BLaER1 (cell line): ENCODE data around the gene ANKK1.
A peak's percentile ranks its signal among the peaks of the same experiment; 100 is the strongest.

Source experiments
- H3K27ac ChIP-seq: shearing (Covaris generic); formaldehyde crosslinking; 2 replicates; pipeline ENCODE4 v1.8.1; 2022
- H3K27me3 ChIP-seq: shearing (Covaris generic); formaldehyde crosslinking; 2 replicates; pipeline ENCODE4 v1.8.1; 2022
- H3K36me3 ChIP-seq: shearing (Covaris generic); formaldehyde crosslinking; 2 replicates; pipeline ENCODE4 v1.8.1; 2022
- H3K4me1 ChIP-seq: shearing (Covaris generic); formaldehyde crosslinking; 2 replicates; pipeline ENCODE4 v1.8.1; 2022
- H3K4me2 ChIP-seq: shearing (Covaris generic); formaldehyde crosslinking; 2 replicates; pipeline ENCODE4 v1.8.1; 2022
- H3K4me3 ChIP-seq: shearing (Covaris generic); formaldehyde crosslinking; 2 replicates; pipeline ENCODE4 v1.8.1; 2022
- H3K9ac ChIP-seq: shearing (Covaris generic); formaldehyde crosslinking; 2 replicates; pipeline ENCODE4 v1.8.1; 2022
- H3K9me3 ChIP-seq: shearing (Covaris generic); formaldehyde crosslinking; 2 replicates; pipeline ENCODE4 v1.8.1; 2022
- H4K20me1 ChIP-seq: shearing (Covaris generic); formaldehyde crosslinking; 2 replicates; pipeline ENCODE4 v1.8.1; 2022
- Cebpa-rat ChIP-seq: shearing (Covaris generic); IDR thresholded peaks from 2 replicates; pipeline ENCODE4 v1.8.1; 2022

The ANKK1 gene

DNA sequence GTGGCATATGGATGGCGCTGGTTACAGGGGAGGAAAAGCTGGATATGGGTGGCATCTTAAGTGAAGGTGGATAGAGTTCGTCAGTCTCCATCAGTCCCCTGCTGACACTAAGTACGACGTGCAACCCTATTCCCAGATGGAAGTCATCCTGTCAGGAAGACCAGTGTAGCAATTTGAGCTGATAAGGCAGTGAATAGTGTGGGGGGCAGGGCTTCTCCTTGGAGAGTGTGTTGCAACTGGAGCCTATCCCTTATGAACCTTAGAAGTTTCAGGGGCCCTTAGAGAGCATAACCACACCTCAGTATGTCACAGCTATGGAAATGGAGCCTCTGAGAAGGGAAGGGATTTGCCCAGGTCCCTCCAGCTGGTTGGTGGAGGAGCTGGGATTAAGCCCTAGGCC, 36.1 kb upstream of the ANKK1 start:
- no peak for TF ChIP-seq Cebpa-rat
- H3K9ac ChIP-seq = no peak overlapping the region
- H4K20me1 ChIP-seq = no peaks in the 10 kb centered on the region
- no peak overlapping the region for H3K4me3 ChIP-seq
- no peak overlapping the region for H3K4me2 ChIP-seq
- H3K36me3 ChIP-seq = no peaks in the 10 kb centered on the region
- no peaks in the 10 kb centered on the region for H3K4me1 ChIP-seq
- H3K27ac ChIP-seq = no peak overlapping the region
- no peaks in the 10 kb centered on the region for H3K27me3 ChIP-seq
- H3K9me3 ChIP-seq = peaks cover 8% of the 10 kb centered on the region

DNA sequence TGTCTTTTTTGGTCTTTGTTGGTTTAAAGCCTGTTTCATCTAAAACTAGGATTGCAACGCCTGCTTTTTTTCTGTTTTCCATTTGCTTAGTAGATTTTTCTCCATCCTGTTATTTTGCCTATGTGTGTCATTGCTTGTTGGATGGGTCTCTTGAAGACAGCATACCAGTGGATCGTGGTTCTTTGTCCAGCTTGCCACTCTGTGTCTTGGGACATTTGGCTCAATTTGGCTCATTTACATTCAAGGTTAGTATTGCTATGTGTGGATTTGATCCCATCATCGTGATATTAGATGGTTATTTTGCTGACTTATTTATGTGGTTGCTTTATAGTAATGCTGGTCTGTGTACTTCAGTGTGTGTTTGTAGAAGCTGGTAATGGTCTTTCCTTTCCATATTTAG, 31.4 kb upstream of the ANKK1 start:
- H3K9me3 ChIP-seq = peaks cover 30% of the 10 kb centered on the region
- no peak overlapping the region for H3K4me2 ChIP-seq
- H3K9ac ChIP-seq = no peak overlapping the region
- no peak overlapping the region for H3K27ac ChIP-seq
- no peaks in the 10 kb centered on the region for H3K4me1 ChIP-seq
- H3K27me3 ChIP-seq = no peaks in the 10 kb centered on the region
- no peak for TF ChIP-seq Cebpa-rat
- H3K4me3 ChIP-seq = no peak overlapping the region
- H4K20me1 ChIP-seq = no peaks in the 10 kb centered on the region
- no peaks in the 10 kb centered on the region for H3K36me3 ChIP-seq

DNA sequence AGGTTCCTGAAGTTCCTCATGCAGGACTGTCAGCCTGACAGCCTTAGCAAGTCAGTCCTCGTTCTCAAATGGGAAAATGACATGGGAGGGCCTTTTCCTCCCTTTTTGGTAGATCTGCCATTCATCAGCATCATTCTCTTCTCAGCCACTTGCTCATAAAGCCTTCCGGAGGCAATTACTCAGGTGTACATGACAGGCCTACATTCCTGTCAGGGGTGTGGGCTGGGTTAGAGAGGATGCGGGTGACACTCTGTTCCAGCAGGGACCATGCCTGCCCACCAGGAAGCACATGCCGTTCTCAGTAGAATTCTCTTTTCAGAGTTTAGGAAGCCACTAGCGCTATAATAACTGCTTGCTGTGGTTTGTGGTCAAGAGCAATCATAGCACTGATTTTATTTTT, 24.2 kb upstream of the ANKK1 start:
- H3K9me3 ChIP-seq = peaks cover 3% of the 10 kb centered on the region
- H3K4me3 ChIP-seq = no peak overlapping the region
- H3K4me2 ChIP-seq = peak overlapping the region; percentile 50
- peaks cover 21% of the 10 kb centered on the region for H3K4me1 ChIP-seq
- no peak overlapping the region for H3K9ac ChIP-seq
- H3K36me3 ChIP-seq = no peaks in the 10 kb centered on the region
- no peak overlapping the region for H3K27ac ChIP-seq
- TF ChIP-seq Cebpa-rat = no peak
- 0 out of 2 replicates have a peak, but pooled peaks cover 4% of the 10 kb centered on the region for H3K27me3 ChIP-seq
- no peaks in the 10 kb centered on the region for H4K20me1 ChIP-seq

DNA sequence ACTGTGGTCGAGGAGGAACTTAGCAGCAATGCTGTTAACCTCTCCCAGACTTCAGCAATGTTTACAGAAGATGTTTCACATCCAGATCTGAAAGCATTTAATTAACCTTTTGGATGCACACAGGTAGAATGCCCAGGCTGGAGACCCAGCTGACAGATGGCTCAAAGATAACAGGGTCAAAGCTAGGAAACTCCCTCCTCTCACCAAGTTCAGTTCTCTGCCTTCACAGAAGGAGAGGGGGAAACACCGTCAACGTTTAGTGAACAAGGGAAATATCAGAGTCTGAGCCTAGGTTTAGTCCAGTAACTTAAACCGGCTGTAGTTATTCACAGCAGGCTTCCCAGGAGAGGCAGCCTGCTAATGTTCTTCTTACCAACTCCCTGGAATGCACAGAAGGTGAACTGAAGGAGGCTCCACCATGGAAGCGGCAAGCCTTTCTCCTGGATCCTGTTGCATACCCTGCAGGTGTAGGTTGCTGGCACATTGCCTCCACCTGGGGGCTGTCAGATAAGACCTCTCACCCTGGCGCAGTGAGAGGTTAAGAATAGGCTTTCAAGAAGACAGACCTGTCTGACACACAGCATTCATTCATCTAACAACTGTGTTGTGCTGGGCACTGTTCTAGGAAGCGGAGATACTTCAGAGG, 23.5 kb upstream of the ANKK1 start:
- Histone ChIP-seq H4K20me1 (no peaks in the 10 kb centered on the region), H3K4me2 (peak overlapping the region; percentile 50), H3K9ac (no peak overlapping the region), H3K4me1 (peaks cover 21% of the 10 kb centered on the region), H3K9me3 (no peaks in the 10 kb centered on the region), H3K27ac (no peak overlapping the region), H3K27me3 (0 out of 2 replicates have a peak, but pooled peaks cover 4% of the 10 kb centered on the region), H3K4me3 (no peak overlapping the region), H3K36me3 (no peaks in the 10 kb centered on the region)
- TF ChIP-seq Cebpa-rat = no peak

GRCh38 chr11:113365895-113366294, 21.7 kb upstream of the ANKK1 start:
- Histone ChIP-seq H3K4me3 (no peak overlapping the region), H3K4me2 (no peak overlapping the region), H3K9ac (no peak overlapping the region), H3K36me3 (no peaks in the 10 kb centered on the region), H3K27ac (no peak overlapping the region), H3K9me3 (no peaks in the 10 kb centered on the region), H3K27me3 (0 out of 2 replicates have a peak, but pooled peaks cover 4% of the 10 kb centered on the region), H3K4me1 (peaks cover 21% of the 10 kb centered on the region), H4K20me1 (no peaks in the 10 kb centered on the region)
- TF ChIP-seq Cebpa-rat = no peak

DNA sequence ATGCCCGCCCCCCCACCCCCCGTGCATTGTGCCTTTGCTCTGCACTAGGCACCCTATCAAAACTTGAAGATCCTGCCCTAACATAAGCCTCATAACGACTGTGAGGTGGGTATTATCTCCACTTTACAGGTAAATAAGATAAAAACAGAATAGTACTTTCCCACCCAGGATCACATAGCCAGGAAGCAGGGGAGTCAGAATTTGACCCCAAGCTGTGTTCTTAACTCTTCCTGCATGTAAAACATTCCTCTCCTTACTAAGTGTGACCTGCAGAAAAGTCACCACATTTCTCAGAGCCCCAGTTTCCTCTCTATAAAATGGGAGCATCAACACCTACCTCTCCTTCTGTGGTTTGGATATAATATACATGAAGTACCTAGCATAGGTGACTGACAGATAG, 18.2 kb upstream of the ANKK1 start:
- Histone ChIP-seq H3K27ac (no peak overlapping the region), H4K20me1 (no peaks in the 10 kb centered on the region), H3K4me2 (no peak overlapping the region), H3K9me3 (no peaks in the 10 kb centered on the region), H3K9ac (no peak overlapping the region), H3K4me1 (peaks cover 4% of the 10 kb centered on the region), H3K27me3 (0 out of 2 replicates have a peak, but pooled peaks cover 4% of the 10 kb centered on the region), H3K4me3 (no peak overlapping the region), H3K36me3 (no peaks in the 10 kb centered on the region)
- TF ChIP-seq Cebpa-rat = no peak

DNA sequence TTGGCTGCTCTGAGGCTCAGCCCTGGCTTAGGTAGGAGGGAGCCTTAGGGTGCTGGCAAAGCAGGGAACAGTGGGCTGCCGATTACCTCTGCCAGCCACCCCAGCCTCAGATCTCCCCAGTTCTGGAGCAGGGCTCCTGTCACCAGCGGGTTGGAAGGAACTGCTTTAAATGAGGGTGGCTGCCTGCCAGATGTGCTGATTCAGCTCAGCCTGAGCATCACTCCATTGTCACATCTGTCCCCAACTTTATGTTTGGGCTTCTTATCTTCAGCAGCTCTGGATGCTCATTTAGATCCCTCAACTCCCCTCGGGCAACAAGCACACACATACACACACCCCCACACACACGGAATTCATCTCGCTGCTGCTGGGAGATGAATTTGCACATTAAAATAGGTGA, 16.9 kb upstream of the ANKK1 start:
- H3K4me3 ChIP-seq = no peak overlapping the region
- TF ChIP-seq Cebpa-rat = no peak
- H3K27ac ChIP-seq = no peak overlapping the region
- no peak overlapping the region for H3K9ac ChIP-seq
- H3K4me2 ChIP-seq = no peak overlapping the region
- H3K27me3 ChIP-seq = no peaks in the 10 kb centered on the region
- H3K4me1 ChIP-seq = no peaks in the 10 kb centered on the region
- no peaks in the 10 kb centered on the region for H3K36me3 ChIP-seq
- H4K20me1 ChIP-seq = no peaks in the 10 kb centered on the region
- H3K9me3 ChIP-seq = no peaks in the 10 kb centered on the region

GRCh38 chr11:113372309-113372708, 15.3 kb upstream of the ANKK1 start:
- no peak for TF ChIP-seq Cebpa-rat
- Histone ChIP-seq H3K9ac (no peak overlapping the region), H3K4me1 (no peaks in the 10 kb centered on the region), H3K27ac (no peak overlapping the region), H3K4me2 (no peak overlapping the region), H3K9me3 (no peaks in the 10 kb centered on the region), H3K36me3 (no peaks in the 10 kb centered on the region), H3K27me3 (no peaks in the 10 kb centered on the region), H3K4me3 (no peak overlapping the region), H4K20me1 (no peaks in the 10 kb centered on the region)

GRCh38 chr11:113373306-113373705, 14.3 kb upstream of the ANKK1 start:
- H3K27me3 ChIP-seq = no peaks in the 10 kb centered on the region
- no peak for TF ChIP-seq Cebpa-rat
- no peaks in the 10 kb centered on the region for H3K9me3 ChIP-seq
- no peak overlapping the region for H3K4me3 ChIP-seq
- H3K4me2 ChIP-seq = no peak overlapping the region
- no peaks in the 10 kb centered on the region for H4K20me1 ChIP-seq
- H3K27ac ChIP-seq = no peak overlapping the region
- H3K4me1 ChIP-seq = no peaks in the 10 kb centered on the region
- no peaks in the 10 kb centered on the region for H3K36me3 ChIP-seq
- H3K9ac ChIP-seq = no peak overlapping the region

- Histone ChIP-seq H4K20me1 (no peaks in the 10 kb centered on the region), H3K27ac (no peak overlapping the region), H3K4me1 (no peaks in the 10 kb centered on the region), H3K36me3 (no peaks in the 10 kb centered on the region), H3K9me3 (no peaks in the 10 kb centered on the region), H3K27me3 (no peaks in the 10 kb centered on the region), H3K4me2 (no peak overlapping the region), H3K9ac (no peak overlapping the region), H3K4me3 (no peak overlapping the region)
- no peak for TF ChIP-seq Cebpa-rat
Measured at GRCh38 chr11:113373981-113374560, 13.5 kb upstream of the ANKK1 start.

DNA sequence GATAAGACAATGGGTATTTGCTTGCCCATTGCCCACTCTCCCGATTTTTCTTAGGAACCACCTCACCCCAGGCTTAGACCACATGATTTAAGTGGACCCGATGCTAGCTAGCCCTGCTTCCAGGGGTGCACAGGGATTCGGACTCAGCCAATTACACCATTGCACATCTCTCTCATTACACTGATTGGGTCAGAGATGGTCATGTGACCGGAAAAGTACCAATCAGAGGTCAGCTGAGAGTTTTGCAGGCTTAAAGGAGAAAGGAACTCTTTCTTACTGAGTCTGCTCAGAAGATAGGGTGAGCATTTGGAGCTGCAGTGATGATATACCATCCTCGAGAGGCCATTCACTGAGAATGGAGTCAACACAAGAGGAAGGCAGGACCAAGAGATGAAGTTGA, 12.2 kb upstream of the ANKK1 start:
- no peaks in the 10 kb centered on the region for H3K9me3 ChIP-seq
- H3K36me3 ChIP-seq = no peaks in the 10 kb centered on the region
- TF ChIP-seq Cebpa-rat = no peak
- no peak overlapping the region for H3K9ac ChIP-seq
- no peaks in the 10 kb centered on the region for H4K20me1 ChIP-seq
- H3K4me2 ChIP-seq = no peak overlapping the region
- H3K27me3 ChIP-seq = no peaks in the 10 kb centered on the region
- H3K4me1 ChIP-seq = no peaks in the 10 kb centered on the region
- H3K4me3 ChIP-seq = no peak overlapping the region
- no peak overlapping the region for H3K27ac ChIP-seq
